ENCODE results near the gene TTYH2. TPM values are rescaled to one million over a fixed set of nuclear protein-coding genes. Genes with fewer than 3 reads are reported as not detected.
"Not testable (repeated sequence)": the region's sequence is repeated elsewhere in the genome, so short reads cannot be mapped to it uniquely, and the experiment has no call there.

The TTYH2 gene
- polyA plus RNA-seq, 3 donors, result 12.3 to 57.4 (median 18.7) TPM

- no peak for DNase-seq
- Histone ChIP-seq H3K9me3 (replicated peaks in 1 of 2; ENCODE audit: control insufficient read depth in 1 of 2, insufficient read depth in 1 of 2, low read length in 2 of 2) (no peaks in the 10 kb centered on the region), H3K27ac (ENCODE audit: low read depth in 1 of 2, low read length in 2 of 2) (no peak overlapping the region), H3K27me3 (ENCODE audit: control insufficient read depth in 2 of 2, insufficient read depth in 2 of 2, low read length in 2 of 2) (no peaks in the 10 kb centered on the region), H3K4me3 (replicated peaks in 1 of 3; ENCODE audit: low read depth in 2 of 3, low read length in 3 of 3) (no peak overlapping the region), H2AFZ (ENCODE audit: insufficient read depth, low read depth, low read length, poor library complexity, severe bottlenecking) (no peak overlapping the region), H3K79me2 (ENCODE audit: insufficient read depth, low read length) (no peaks in the 10 kb centered on the region), H3K9ac (ENCODE audit: insufficient read depth, low read length, poor library complexity, severe bottlenecking) (no peak overlapping the region), H4K20me1 (ENCODE audit: insufficient read depth, low read length) (no peaks in the 10 kb centered on the region), H3K4me2 (replicated peaks; ENCODE audit: extremely low read depth, low read length, poor library complexity, severe bottlenecking) (no peak overlapping the region), H3K4me1 (ENCODE audit: control insufficient read depth in 1 of 2, insufficient read depth in 2 of 2, low read length in 2 of 2) (no peaks in the 10 kb centered on the region), H3K36me3 (replicated peaks in 1 of 2; ENCODE audit: control insufficient read depth in 1 of 2, insufficient read depth in 2 of 2, low read length in 2 of 2) (no peaks in the 10 kb centered on the region)
- intact Hi-C loops (cut with micrococcal nuclease), result no loop called here
- 83% methylated on average over 10 of the region's 20 CpGs for WGBS (ENCODE audit: insufficient coverage)
- H3K9me3 Mint-ChIP-seq, result no peaks in the 10 kb centered on the region
- H3K27me3 Mint-ChIP-seq (ENCODE audit: low read depth in 3 of 3), result peaks cover 0 to 8% (median 5%) of the 10 kb centered on the region in 3 donors
- H3K27ac Mint-ChIP-seq, result peak overlapping the region in 1 of 7 donors; percentile 37
- no peaks in the 10 kb centered on the region for H3K36me3 Mint-ChIP-seq
- H3K4me1 Mint-ChIP-seq, result no peaks in the 10 kb centered on the region
- TF ChIP-seq CTCF (IDR thresholded peaks at IDR 0.05), result no peak
- no peak overlapping the region for H3K4me3 Mint-ChIP-seq
Observed at GRCh38 chr17:74186498-74186897, 26.9 kb upstream of the TTYH2 start.

- Histone ChIP-seq H3K79me2 (ENCODE audit: insufficient read depth, low read length) (no peaks in the 10 kb centered on the region), H4K20me1 (ENCODE audit: insufficient read depth, low read length) (no peaks in the 10 kb centered on the region), H2AFZ (ENCODE audit: insufficient read depth, low read depth, low read length, poor library complexity, severe bottlenecking) (no peak overlapping the region), H3K9me3 (replicated peaks in 1 of 2; ENCODE audit: control insufficient read depth in 1 of 2, insufficient read depth in 1 of 2, low read length in 2 of 2) (no peaks in the 10 kb centered on the region), H3K4me1 (ENCODE audit: control insufficient read depth in 1 of 2, insufficient read depth in 2 of 2, low read length in 2 of 2) (peaks cover 1 to 2% of the 10 kb centered on the region in 2 donors), H3K36me3 (replicated peaks in 1 of 2; ENCODE audit: control insufficient read depth in 1 of 2, insufficient read depth in 2 of 2, low read length in 2 of 2) (no peaks in the 10 kb centered on the region), H3K9ac (ENCODE audit: insufficient read depth, low read length, poor library complexity, severe bottlenecking) (no peak overlapping the region), H3K4me3 (replicated peaks in 1 of 3; ENCODE audit: low read depth in 2 of 3, low read length in 3 of 3) (no peak overlapping the region), H3K4me2 (replicated peaks; ENCODE audit: extremely low read depth, low read length, poor library complexity, severe bottlenecking) (no peak overlapping the region), H3K27me3 (ENCODE audit: control insufficient read depth in 2 of 2, insufficient read depth in 2 of 2, low read length in 2 of 2) (no peaks in the 10 kb centered on the region), H3K27ac (ENCODE audit: low read depth in 1 of 2, low read length in 2 of 2) (no peak overlapping the region)
- Mint-ChIP-seq H3K36me3 (no peaks in the 10 kb centered on the region), H3K4me1 (peaks cover 2% of the 10 kb centered on the region), H3K27me3 (ENCODE audit: low read depth in 3 of 3) (peaks cover 0 to 14% (median 5%) of the 10 kb centered on the region in 3 donors), H3K4me3 (no peak overlapping the region), H3K9me3 (no peaks in the 10 kb centered on the region), H3K27ac (no peak overlapping the region)
- DNase-seq, result no peak
- intact Hi-C loops (cut with micrococcal nuclease), result no loop called here
- no peak for TF ChIP-seq CTCF (IDR thresholded peaks at IDR 0.05)
- WGBS (ENCODE audit: insufficient coverage), result 98% methylated on average over 6 of the region's 11 CpGs
Observed at GRCh38 chr17:74187761-74188160, 25.6 kb upstream of the TTYH2 start.

GRCh38 chr17:74188687-74189086, 24.7 kb upstream of the TTYH2 start:
- H3K4me3 ChIP-seq (replicated peaks in 1 of 3; ENCODE audit: low read depth in 2 of 3, low read length in 3 of 3); H2AFZ ChIP-seq (ENCODE audit: insufficient read depth, low read depth, low read length, poor library complexity, severe bottlenecking); H3K4me2 ChIP-seq (replicated peaks; ENCODE audit: extremely low read depth, low read length, poor library complexity, severe bottlenecking); H3K27ac ChIP-seq (ENCODE audit: low read depth in 1 of 2, low read length in 2 of 2); H3K9me3 ChIP-seq (replicated peaks in 1 of 2; ENCODE audit: control insufficient read depth in 1 of 2, insufficient read depth in 1 of 2, low read length in 2 of 2); H4K20me1 ChIP-seq (ENCODE audit: insufficient read depth, low read length); intact Hi-C loops (cut with micrococcal nuclease); H3K4me3 Mint-ChIP-seq; H3K27ac Mint-ChIP-seq; H3K36me3 Mint-ChIP-seq; H3K27me3 ChIP-seq (ENCODE audit: control insufficient read depth in 2 of 2, insufficient read depth in 2 of 2, low read length in 2 of 2); H3K79me2 ChIP-seq (ENCODE audit: insufficient read depth, low read length); H3K9me3 Mint-ChIP-seq; H3K36me3 ChIP-seq (replicated peaks in 1 of 2; ENCODE audit: control insufficient read depth in 1 of 2, insufficient read depth in 2 of 2, low read length in 2 of 2); H3K9ac ChIP-seq (ENCODE audit: insufficient read depth, low read length, poor library complexity, severe bottlenecking); DNase-seq: not testable (repeated sequence)
- Mint-ChIP-seq H3K4me1 (peaks cover 11% of the 10 kb centered on the region), H3K27me3 (ENCODE audit: low read depth in 3 of 3) (peaks cover 0 to 15% (median 5%) of the 10 kb centered on the region in 3 donors)
- peaks cover 10 to 11% of the 10 kb centered on the region in 2 donors for H3K4me1 ChIP-seq (ENCODE audit: control insufficient read depth in 1 of 2, insufficient read depth in 2 of 2, low read length in 2 of 2)
- no CpG with 5 or more reads among the region's 4 CpGs for WGBS (ENCODE audit: insufficient coverage)
